H1 (cell line): ENCODE measurements around the gene SHROOM3. TPM values are rescaled to one million over a fixed set of nuclear protein-coding genes. Genes with fewer than 3 reads are reported as not detected.

Experiments
- GABPA ChIP-seq: IDR thresholded peaks from 2 replicates; pipeline ENCODE4 v1.6.1; 2011; ENCODE audit warnings: mild to moderate bottlenecking, low read length, moderate library complexity, borderline replicate concordance; ENCODE audit not compliant: insufficient read depth
- HDAC2 ChIP-seq, 2 experiments: fragments of 300-600 bp in 1 of 2; sonication (generic) in 1 of 2; IDR thresholded peaks; 2 replicates each; pipeline ENCODE4 v1.6.1; 2011 to 2012; ENCODE audit warnings: low read depth in 2 of 2, low read length in 2 of 2, mild to moderate bottlenecking in 2 of 2, moderate library complexity in 2 of 2, borderline replicate concordance in 1 of 2, inconsistent platforms in 1 of 2
- JUND ChIP-seq: IDR thresholded peaks from 2 replicates; pipeline ENCODE4 v1.6.1; 2011; ENCODE audit warnings: mild to moderate bottlenecking, improper control_type of control experiment, low read length
- RBBP5 ChIP-seq: IDR thresholded peaks from 2 replicates; pipeline ENCODE4 v1.7.1; 2012; ENCODE audit warnings: low read depth, mild to moderate bottlenecking, inconsistent platforms, low read length, moderate library complexity, borderline replicate concordance
- SP2 ChIP-seq: IDR thresholded peaks from 2 replicates; pipeline ENCODE4 v1.6.1; 2012; ENCODE audit warnings: mild to moderate bottlenecking, low read length, inconsistent platforms
- SP4 ChIP-seq: IDR thresholded peaks from 2 replicates; pipeline ENCODE4 v1.6.1; 2012; ENCODE audit warnings: low read length, inconsistent platforms
- TAF1 ChIP-seq: IDR thresholded peaks from 2 replicates; pipeline ENCODE4 v1.6.1; 2011; ENCODE audit warnings: mild to moderate bottlenecking, low read depth, low read length
- TBP ChIP-seq: IDR thresholded peaks from 2 replicates; pipeline ENCODE4 v1.6.1; 2011; ENCODE audit warnings: low read depth, low read length, improper control_type of control experiment
- polyA plus RNA-seq, 7 experiments: library from polyadenylated mRNA; depleted of rRNA in 3 of 7; stranded (reverse) in 5 of 7; unstranded in 2 of 7; fragments of >200 nt in 5 of 7; fragments of 200-250 nt in 2 of 7; gene quantifications; 1 replicate in 5 of 7; 2 replicates in 1 of 7; 4 replicates in 1 of 7; pipeline versions ENCODE4 v1.2.1 to v1.2.3, GENCODE V29; 2011 to 2013; ENCODE audit warnings: missing spikeins in 2 of 7, mixed read lengths in 2 of 7
- total RNA-seq: library from RNA; stranded (reverse); fragmentation: NEBNext Ultra II Directional; extraction: Animal tissue kit (Norgen Biotek cat#: 25700); gene quantifications from 2 replicates; pipeline ENCODE4 v1.2.1, GENCODE V29; 2021
- TF ChIP-seq, protein P1 (sequence below): fragments of 300-600 bp; sonication (generic); IDR thresholded peaks from 2 replicates; pipeline ENCODE4 v1.7.1; 2012; ENCODE audit warnings: low read length, moderate library complexity, mild to moderate bottlenecking, inconsistent platforms; ENCODE audit not compliant: insufficient replicate concordance
- TF ChIP-seq, protein P2 (sequence below): IDR thresholded peaks from 2 replicates; pipeline ENCODE4 v1.6.1; 2012; ENCODE audit warnings: inconsistent platforms

Gene SHROOM3
- total and polyA plus RNA-seq, 2 of the 8 experiments (the other 6 are each of a cell fraction or from before 2014, with no cell fraction given) = 15.8 to 34.0 TPM

DNA sequence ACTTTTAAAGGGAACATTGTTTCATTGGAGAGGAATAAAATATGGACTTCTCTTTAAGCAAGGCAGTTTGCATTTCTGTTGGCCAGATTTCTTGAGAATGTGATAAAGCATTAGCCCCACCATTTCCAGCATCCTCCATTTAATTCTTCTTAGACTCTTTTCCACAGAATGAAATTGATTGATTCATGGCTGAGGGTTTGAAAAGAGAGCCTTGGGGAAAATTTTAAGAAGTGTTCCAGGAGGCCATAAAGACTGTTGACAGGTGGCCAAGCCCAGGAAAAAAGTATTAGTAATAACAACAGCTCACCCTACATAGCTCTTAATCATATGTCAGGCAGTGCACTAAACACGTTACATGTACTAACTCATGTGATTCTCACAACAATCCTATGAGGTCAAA is 53.4 kb downstream of the SHROOM3 start (continued):
- TF ChIP-seq, protein P1, sequence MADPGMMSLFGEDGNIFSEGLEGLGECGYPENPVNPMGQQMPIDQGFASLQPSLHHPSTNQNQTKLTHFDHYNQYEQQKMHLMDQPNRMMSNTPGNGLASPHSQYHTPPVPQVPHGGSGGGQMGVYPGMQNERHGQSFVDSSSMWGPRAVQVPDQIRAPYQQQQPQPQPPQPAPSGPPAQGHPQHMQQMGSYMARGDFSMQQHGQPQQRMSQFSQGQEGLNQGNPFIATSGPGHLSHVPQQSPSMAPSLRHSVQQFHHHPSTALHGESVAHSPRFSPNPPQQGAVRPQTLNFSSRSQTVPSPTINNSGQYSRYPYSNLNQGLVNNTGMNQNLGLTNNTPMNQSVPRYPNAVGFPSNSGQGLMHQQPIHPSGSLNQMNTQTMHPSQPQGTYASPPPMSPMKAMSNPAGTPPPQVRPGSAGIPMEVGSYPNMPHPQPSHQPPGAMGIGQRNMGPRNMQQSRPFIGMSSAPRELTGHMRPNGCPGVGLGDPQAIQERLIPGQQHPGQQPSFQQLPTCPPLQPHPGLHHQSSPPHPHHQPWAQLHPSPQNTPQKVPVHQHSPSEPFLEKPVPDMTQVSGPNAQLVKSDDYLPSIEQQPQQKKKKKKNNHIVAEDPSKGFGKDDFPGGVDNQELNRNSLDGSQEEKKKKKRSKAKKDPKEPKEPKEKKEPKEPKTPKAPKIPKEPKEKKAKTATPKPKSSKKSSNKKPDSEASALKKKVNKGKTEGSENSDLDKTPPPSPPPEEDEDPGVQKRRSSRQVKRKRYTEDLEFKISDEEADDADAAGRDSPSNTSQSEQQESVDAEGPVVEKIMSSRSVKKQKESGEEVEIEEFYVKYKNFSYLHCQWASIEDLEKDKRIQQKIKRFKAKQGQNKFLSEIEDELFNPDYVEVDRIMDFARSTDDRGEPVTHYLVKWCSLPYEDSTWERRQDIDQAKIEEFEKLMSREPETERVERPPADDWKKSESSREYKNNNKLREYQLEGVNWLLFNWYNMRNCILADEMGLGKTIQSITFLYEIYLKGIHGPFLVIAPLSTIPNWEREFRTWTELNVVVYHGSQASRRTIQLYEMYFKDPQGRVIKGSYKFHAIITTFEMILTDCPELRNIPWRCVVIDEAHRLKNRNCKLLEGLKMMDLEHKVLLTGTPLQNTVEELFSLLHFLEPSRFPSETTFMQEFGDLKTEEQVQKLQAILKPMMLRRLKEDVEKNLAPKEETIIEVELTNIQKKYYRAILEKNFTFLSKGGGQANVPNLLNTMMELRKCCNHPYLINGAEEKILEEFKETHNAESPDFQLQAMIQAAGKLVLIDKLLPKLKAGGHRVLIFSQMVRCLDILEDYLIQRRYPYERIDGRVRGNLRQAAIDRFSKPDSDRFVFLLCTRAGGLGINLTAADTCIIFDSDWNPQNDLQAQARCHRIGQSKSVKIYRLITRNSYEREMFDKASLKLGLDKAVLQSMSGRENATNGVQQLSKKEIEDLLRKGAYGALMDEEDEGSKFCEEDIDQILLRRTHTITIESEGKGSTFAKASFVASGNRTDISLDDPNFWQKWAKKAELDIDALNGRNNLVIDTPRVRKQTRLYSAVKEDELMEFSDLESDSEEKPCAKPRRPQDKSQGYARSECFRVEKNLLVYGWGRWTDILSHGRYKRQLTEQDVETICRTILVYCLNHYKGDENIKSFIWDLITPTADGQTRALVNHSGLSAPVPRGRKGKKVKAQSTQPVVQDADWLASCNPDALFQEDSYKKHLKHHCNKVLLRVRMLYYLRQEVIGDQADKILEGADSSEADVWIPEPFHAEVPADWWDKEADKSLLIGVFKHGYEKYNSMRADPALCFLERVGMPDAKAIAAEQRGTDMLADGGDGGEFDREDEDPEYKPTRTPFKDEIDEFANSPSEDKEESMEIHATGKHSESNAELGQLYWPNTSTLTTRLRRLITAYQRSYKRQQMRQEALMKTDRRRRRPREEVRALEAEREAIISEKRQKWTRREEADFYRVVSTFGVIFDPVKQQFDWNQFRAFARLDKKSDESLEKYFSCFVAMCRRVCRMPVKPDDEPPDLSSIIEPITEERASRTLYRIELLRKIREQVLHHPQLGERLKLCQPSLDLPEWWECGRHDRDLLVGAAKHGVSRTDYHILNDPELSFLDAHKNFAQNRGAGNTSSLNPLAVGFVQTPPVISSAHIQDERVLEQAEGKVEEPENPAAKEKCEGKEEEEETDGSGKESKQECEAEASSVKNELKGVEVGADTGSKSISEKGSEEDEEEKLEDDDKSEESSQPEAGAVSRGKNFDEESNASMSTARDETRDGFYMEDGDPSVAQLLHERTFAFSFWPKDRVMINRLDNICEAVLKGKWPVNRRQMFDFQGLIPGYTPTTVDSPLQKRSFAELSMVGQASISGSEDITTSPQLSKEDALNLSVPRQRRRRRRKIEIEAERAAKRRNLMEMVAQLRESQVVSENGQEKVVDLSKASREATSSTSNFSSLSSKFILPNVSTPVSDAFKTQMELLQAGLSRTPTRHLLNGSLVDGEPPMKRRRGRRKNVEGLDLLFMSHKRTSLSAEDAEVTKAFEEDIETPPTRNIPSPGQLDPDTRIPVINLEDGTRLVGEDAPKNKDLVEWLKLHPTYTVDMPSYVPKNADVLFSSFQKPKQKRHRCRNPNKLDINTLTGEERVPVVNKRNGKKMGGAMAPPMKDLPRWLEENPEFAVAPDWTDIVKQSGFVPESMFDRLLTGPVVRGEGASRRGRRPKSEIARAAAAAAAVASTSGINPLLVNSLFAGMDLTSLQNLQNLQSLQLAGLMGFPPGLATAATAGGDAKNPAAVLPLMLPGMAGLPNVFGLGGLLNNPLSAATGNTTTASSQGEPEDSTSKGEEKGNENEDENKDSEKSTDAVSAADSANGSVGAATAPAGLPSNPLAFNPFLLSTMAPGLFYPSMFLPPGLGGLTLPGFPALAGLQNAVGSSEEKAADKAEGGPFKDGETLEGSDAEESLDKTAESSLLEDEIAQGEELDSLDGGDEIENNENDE = no peak
- TF ChIP-seq SP2 (no peak), TAF1 (no peak), SP4 (no peak), TBP (no peak), GABPA (no peak), HDAC2 (IDR thresholded peaks at IDR 0.05; ENCODE audit: borderline replicate concordance in 1 of 2, low read depth in 2 of 2, low read length in 2 of 2) (no peak), RBBP5 (no peak), JUND (no peak)
- TF ChIP-seq, protein P2, sequence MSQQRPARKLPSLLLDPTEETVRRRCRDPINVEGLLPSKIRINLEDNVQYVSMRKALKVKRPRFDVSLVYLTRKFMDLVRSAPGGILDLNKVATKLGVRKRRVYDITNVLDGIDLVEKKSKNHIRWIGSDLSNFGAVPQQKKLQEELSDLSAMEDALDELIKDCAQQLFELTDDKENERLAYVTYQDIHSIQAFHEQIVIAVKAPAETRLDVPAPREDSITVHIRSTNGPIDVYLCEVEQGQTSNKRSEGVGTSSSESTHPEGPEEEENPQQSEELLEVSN = no peak
